Left kidney (tissue), 2 donors: ENCODE measurements around the gene LSM14A. TPM values are rescaled to one million over a fixed set of nuclear protein-coding genes. Genes with fewer than 3 reads are reported as not detected.
A peak's percentile ranks its signal among the peaks of the same experiment; 100 is the strongest.
"Not testable (repeated sequence)": the region's sequence is repeated elsewhere in the genome, so short reads cannot be mapped to it uniquely, and the experiment has no call there.

Experiments
- DNase-seq: peaks from one replicate; pipeline ENCODE4 v3.0.0-alpha.2; 2013
- polyA plus RNA-seq: library from polyadenylated mRNA; unstranded; fragments of 120-200 nt; gene quantifications from one replicate; pipeline ENCODE4 v1.2.1, GENCODE V29; 2013; ENCODE audit not compliant: insufficient read length

The LSM14A gene
- polyA plus RNA-seq, 1 donor = 199 TPM

DNA sequence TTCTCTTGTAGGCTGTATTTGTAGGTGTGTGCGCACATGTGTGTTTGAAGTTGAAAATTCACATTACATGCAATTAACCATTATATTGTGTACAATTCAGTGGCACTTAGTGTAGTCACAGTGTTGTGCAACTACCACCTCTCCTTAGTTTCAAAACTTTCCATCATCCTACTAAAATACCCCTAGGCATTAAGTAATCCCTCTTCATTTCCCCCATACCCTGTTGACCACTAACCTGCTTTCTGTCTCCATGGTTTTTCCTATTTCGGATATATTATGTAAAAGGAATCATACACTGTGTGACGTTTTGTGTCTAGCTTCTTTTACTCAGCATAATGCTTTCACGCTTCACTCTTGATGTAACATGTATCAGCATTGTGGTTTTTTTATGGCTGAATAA, 16.1 kb downstream of the LSM14A start:
- no peak for DNase-seq

DNA sequence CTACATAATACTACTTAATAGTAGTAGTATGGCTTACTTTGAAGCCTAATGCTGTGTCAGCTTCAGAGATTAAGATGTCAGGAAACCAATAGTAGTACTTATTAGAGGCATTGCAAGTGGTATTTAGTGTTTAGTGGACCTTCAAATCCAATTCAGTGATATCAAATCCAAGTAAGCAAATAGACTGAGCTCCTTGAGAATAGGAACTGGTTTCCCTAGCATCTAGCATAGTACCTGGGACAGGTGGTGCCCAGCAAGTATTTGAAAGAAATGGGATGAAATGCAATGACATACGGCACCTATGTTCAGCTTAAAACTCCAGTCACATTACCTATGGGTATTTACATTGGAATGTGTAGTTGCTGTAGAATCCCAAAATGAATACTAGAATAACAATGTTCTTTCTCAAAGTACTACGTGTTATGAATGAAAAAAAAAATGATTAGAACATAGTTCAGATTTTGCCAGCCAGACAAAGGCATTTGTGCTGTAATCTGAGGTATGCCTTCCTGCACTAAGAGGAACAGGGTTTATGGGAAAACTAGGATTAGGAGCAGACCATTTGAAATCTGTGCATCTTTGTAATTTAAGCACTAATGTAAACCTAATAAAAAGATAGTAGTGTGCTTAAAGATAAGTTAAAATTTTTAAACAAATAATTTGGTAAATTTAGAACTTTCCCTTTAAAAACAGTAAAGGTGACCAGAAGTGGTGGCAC, 17.1 kb downstream of the LSM14A start:
- no peak for DNase-seq

DNA sequence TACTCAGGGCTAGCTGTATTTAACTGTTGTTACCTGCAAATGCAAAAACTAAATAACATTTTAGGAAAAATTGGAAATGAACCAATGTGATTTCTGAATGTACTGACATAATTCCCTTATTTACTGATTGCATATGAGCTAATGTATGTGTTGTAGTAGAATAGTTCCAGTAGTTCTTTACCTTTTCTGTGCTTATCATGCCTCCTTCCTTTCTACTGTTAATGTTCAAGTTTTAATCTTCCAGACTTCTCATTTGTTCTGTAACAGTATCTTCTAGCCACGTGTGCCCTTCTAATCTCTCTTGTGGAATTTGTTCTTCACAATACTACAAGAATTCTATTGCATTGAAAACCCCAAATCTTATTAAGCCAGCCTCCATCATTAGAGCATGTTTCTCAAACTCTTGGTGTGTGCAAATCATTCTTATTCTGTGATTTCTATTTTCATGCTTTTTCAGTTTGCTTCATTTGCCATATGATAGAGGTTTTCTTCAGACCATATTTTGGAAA, 17.7 kb downstream of the LSM14A start:
- DNase-seq = no peak

DNA sequence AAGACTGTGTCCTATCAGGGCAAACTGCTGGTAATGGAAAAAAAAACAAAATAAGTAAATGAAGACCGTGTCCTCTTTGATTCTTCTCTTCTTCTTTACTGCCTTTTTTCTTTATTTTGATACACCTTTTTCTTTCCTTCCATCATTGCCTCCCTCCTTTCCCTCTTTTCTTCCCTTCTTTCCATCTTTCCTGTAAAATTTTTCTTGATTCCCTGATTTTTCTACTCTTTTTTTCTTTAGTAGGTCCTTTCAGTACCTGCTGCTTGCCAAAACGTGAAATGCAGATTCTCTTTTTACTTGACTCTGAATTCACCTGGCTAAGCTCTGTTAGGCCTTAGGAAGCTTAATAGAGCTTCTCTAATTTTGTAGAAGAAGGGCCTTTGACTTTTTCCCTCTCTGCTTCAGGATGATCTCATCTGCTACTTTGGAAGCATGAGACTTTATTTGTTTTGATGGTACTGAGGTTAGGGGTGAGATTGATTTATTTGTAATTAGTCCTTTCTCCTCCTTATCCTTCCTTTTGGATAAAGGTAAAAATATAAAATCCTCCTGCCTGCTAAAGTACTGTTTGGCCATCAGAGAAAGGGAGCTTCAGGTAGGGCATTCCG, 19.2 kb downstream of the LSM14A start:
- no peak for DNase-seq

DNA sequence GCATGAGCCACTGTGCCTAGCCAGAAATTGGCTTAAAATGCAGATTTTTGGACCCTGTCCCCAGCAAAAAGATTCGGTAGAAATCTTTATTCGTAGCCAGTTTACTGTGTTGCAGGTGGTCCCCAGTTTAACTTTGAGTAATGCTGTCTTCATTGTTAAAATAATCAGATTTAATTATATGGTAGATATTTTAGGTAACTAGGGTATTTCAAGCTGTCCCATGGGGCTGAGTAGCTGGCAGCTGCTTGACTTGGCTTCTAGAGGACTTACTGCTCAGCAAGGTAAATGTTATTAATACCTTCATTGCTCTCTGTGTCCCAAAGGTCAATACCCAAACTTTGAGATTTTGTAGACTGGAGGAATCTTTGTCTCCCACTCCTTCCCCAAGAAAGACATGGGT, 21.1 kb downstream of the LSM14A start:
- DNase-seq = no peak

- DNase-seq = no peak
Measured at GRCh38 chr19:34193876-34194275, 21.6 kb downstream of the LSM14A start.

DNA sequence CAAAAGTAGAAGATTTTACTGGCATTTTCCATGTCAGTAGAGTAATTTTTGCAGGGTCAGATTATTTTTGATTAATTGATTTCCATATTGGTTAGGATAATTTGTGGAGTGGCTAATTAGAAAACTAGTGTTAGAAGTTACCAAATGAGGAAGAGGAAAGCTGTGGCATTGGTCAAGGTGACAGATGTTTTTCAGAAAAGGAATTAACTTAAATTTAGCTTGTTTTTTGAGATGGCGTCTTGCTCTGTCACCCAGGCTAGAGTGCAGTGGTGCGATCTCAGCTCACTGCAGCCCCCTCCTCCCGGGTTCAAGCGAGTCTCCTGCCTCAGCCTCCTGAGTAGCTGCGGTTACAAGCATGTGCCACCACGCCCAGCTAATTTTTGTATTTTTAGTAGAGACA, 28.8 kb downstream of the LSM14A start:
- DNase-seq = no peak

- DNase-seq = not testable (repeated sequence)
Measured at GRCh38 chr19:34205324-34205723, 33.0 kb downstream of the LSM14A start.

GRCh38 chr19:34208291-34208884, 36.1 kb downstream of the LSM14A start:
- no peak for DNase-seq

DNA sequence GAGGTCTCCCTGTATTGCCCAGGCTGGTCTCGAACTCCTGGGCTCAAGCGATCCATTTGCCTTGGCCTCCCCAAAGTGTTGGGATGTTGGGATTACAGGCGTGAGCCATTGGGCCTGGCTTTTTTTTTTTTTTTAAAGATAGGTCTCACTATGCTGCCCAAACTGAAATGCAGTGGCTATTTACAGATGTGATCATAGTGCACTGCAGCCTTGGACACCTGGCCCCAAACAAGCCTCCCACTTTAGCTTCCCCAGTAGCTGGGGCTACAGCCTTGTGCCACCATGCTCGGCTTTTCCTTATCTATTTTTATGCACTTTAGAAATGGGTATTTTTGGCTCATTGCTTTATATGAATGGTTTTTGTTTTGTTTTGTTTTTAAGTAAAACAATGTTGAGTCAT, 37.4 kb downstream of the LSM14A start:
- DNase-seq = no peak

GRCh38 chr19:34213283-34213682, 41.0 kb downstream of the LSM14A start:
- no peak for DNase-seq

- no peak for DNase-seq
Measured at GRCh38 chr19:34214040-34214439, 41.7 kb downstream of the LSM14A start.

- DNase-seq = no peak
Measured at GRCh38 chr19:34215006-34215665, 42.8 kb downstream of the LSM14A start.

- DNase-seq = no peak
Measured at GRCh38 chr19:34215666-34216038, 43.3 kb downstream of the LSM14A start.

DNA sequence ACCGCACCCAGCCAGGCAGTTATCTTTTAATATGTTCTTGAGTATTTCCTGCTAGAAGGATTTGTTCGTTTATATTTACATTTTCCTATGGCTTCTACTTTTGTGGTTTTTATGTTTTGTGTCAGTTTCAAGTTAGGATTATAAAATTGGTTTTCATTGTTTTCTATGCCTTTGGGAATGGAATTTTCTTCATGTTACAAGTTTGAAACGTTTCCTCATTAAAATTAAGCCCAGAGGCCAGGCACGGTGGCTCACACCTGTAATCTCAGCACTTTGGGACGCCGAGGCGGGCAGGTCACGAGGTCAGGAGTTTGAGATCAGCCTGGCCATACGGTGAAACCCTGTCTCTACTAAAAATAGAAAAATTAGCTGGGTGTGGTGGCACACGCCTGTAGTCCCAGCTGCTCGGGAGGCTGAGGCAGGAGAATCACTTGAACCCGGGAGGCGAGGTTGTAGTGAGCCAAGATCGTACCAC, 44.5 kb downstream of the LSM14A start:
- DNase-seq = not testable (repeated sequence)

DNA sequence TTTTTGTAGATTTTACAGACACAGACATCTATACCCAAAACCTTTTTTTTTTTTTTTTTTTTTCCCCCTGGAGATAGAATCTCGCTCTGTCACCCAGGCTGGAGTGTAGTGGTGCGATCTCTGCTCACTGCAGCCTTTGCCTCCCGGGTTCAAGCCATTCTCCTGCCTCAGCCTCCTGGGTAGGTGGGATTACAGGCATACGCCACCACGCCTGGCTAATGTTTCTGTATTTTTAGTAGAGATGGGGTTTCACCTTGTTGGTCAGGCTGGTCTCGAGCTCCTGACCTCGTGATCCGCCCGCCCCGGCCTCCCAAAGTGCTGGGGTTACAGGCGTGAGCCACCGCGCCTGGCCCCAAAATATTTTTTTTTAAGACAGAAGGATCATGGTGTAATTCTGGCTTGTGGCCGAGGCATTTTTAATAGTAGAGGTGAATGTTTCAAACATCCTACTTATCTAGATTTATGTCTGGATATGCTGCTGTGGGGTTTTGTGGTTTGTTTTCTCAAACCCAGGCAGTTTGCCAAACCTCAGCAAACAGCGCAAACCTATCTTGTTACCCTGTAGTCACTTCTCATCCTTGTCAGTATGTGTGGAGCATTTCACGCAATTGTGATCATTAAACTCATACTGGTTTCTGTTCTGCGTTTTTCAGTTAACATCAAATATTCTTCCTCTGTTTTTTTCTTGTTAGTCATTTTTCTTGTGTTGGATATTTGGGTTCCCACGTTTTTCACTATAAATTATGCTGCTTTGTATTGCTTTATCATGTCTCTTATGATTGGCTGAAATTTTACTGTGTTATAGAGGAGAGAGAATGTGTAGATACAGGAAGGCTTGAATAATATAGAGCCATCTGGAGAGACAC, 45.9 kb downstream of the LSM14A start:
- DNase-seq = peak; percentile 37

DNA sequence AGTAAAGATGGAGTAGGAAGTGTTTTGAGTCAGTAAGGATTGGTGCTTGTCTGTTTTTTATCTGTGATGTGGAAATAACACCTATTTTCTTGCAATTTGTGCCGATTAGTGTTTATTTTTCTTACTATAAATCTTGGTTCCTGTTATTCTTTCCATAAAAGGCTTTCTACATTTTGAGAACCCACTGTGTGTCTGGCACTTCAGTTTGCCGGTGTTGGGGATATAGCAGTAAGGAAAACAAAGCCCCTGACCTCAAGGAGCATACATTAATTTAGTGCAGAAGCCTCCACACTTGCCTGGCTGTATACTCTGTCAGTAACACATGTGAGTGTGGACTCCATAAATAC, 46.5 kb downstream of the LSM14A start:
- no peak for DNase-seq

DNA sequence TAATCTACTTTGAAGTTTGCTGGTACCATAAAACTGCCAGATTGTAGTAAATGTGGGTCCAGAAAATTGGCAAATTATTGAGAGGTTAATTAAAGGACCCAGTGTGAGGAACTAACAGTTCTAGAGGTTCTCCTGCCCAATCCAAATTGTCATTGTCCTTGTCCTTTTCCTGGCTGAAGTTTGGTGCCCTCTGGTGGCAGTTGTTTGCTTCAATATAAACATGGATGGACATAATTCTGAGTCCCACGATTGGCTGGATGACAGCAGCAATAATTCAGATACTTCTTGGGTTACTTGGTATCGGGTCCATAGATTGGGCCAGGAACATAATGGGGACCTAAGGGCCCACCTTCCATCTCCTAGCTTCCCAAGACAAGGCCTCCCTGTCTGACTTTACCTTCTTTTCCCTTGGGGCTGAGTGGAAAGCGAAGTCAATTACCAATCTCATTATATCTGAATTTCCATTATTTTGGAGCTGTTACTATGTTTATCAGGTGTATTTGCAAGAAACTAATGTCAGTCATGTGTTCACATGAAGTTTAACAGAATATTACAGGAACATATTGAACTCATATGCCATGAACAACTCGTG, 48.3 kb downstream of the LSM14A start:
- peak; percentile 44 for DNase-seq

DNA sequence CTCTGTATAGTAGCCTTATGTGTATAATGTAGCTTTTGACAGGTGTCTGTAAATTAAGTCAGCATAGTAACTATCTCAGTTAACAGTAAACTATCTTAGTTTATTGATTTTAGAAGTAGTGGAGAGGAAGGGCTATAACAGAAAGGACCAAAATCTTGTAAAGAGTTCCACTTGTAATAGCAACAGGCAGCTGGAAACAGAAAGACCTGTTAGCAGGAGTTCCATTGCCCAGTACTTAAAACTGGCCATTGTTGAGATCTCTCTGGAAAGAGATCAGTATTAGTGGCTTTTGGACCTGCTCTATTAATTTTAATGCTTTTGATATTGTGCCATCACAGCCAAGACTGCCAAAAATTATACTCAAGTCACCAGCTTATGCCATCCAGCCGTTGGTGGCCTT, 50.1 kb downstream of the LSM14A start:
- DNase-seq = no peak

DNA sequence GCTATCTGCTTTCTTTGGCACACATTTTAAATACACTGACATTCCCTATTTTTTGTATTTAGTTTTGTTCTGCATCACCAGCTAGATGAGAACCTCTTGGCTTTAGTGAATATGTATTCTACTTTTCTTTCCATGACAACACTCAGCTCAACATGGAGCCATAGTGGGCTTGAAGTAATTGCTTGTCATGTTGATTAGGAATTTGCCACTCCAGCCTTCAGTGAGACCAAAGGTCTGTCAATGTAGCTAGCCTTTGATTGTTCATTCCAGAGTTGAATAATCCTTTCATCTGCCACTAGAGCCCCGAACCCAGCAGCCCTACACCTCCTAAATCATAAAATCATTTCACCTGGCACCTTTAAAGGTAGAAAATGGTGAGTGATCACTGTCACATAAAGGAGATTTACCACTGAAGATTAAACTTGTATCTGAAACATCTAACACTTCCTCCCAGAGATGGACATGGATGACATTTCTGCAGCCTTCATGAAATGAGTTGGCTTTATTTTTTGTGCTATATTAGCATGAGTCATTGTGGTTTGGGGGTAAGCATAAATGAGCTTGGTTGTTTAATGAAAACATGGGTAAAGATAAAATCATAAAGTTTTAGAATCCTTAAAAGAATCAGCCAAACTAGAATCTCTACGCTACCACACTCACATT, 52.8 kb downstream of the LSM14A start:
- no peak for DNase-seq

GRCh38 chr19:34225659-34226015, 53.3 kb downstream of the LSM14A start:
- DNase-seq = no peak
